BLaER1 treated with 17β-estradiol and CSF1 and Interleukin-3, amounts not matched to agents 10 nM and 100 nM (cell line): ENCODE results near the gene ZNF304.

Experiments used
- H3K27ac ChIP-seq, 11 experiments: shearing (Covaris generic); formaldehyde crosslinking; 2 replicates each; pipeline ENCODE4 v1.8.1; 2022
- H3K27me3 ChIP-seq, 11 experiments: shearing (Covaris generic); formaldehyde crosslinking; 2 replicates each; pipeline ENCODE4 v1.8.1; 2022
- H3K36me3 ChIP-seq, 11 experiments: shearing (Covaris generic); formaldehyde crosslinking; 2 replicates each; pipeline ENCODE4 v1.8.1; 2022
- H3K4me1 ChIP-seq, 10 experiments: shearing (Covaris generic); formaldehyde crosslinking; 2 replicates each; pipeline ENCODE4 v1.8.1; 2022
- H3K4me2 ChIP-seq, 11 experiments: shearing (Covaris generic); formaldehyde crosslinking; 2 replicates each; pipeline ENCODE4 v1.8.1; 2022
- H3K4me3 ChIP-seq, 10 experiments: shearing (Covaris generic); formaldehyde crosslinking; 2 replicates each; pipeline ENCODE4 v1.8.1; 2022
- H3K9ac ChIP-seq, 11 experiments: shearing (Covaris generic); formaldehyde crosslinking; 2 replicates each; pipeline ENCODE4 v1.8.1; 2022
- H3K9me3 ChIP-seq, 11 experiments: shearing (Covaris generic); formaldehyde crosslinking; replicated peaks in 1 of 11; 2 replicates each; pipeline ENCODE4 v1.8.1; 2022
- H4K20me1 ChIP-seq, 11 experiments: shearing (Covaris generic); formaldehyde crosslinking; 2 replicates each; pipeline ENCODE4 v1.8.1; 2022
- Cebpa-rat ChIP-seq, 11 experiments: shearing (Covaris generic); IDR thresholded peaks; 2 replicates each; pipeline ENCODE4 v1.8.1; 2022

The ZNF304 gene

GRCh38 chr19:57342582-57342981, 8.5 kb upstream of the ZNF304 start:
- no peaks in the 10 kb centered on the region for H3K9me3 ChIP-seq
- no peak overlapping the region for H3K9ac ChIP-seq
- no peak for TF ChIP-seq Cebpa-rat (IDR thresholded peaks at IDR 0.05)
- no peaks in the 10 kb centered on the region for H4K20me1 ChIP-seq
- H3K4me2 ChIP-seq = no peak overlapping the region
- H3K27me3 ChIP-seq = no peaks in the 10 kb centered on the region
- no peak overlapping the region for H3K4me3 ChIP-seq
- no peaks in the 10 kb centered on the region for H3K36me3 ChIP-seq
- H3K27ac ChIP-seq = no peak overlapping the region
- H3K4me1 ChIP-seq = peaks cover 0 to 11% (median 9%) of the 10 kb centered on the region in 10 experiments; a peak in 11 of 20 replicates

- peaks cover 14 to 23% (median 20%) of the 10 kb centered on the region in 10 experiments for H3K4me1 ChIP-seq
- no peak for TF ChIP-seq Cebpa-rat (IDR thresholded peaks at IDR 0.05)
- H4K20me1 ChIP-seq = peaks cover 0 to 8% (median 0%) of the 10 kb centered on the region in 11 experiments; a peak in 3 of 22 replicates
- H3K36me3 ChIP-seq = peaks cover 3 to 8% (median 5%) of the 10 kb centered on the region in 11 experiments; a peak in 14 of 22 replicates
- H3K4me2 ChIP-seq = no peak overlapping the region
- no peaks in the 10 kb centered on the region for H3K9me3 ChIP-seq
- no peaks in the 10 kb centered on the region for H3K27me3 ChIP-seq
- H3K27ac ChIP-seq = no peak overlapping the region
- no peak overlapping the region for H3K9ac ChIP-seq
- H3K4me3 ChIP-seq = no peak overlapping the region
These were observed 2.9 kb upstream of the ZNF304 start for GRCh38 chr19:57348136-57348535.

GRCh38 chr19:57351867-57352266, 796 bp downstream of the ZNF304 start:
- H3K36me3 ChIP-seq = peaks cover 37 to 44% (median 42%) of the 10 kb centered on the region in 11 experiments
- no peaks in the 10 kb centered on the region for H3K9me3 ChIP-seq
- H3K4me1 ChIP-seq = peaks cover 20 to 28% (median 25%) of the 10 kb centered on the region in 10 experiments
- H3K27ac ChIP-seq = peak overlapping the region; percentile 67 to 81 (median 75); a peak in 21 of 22 replicates
- TF ChIP-seq Cebpa-rat (IDR thresholded peaks at IDR 0.05) = no peak
- peak overlapping the region; percentile 83 to 94 (median 90) for H3K9ac ChIP-seq
- peak overlapping the region; percentile 90 to 99 (median 98) for H3K4me2 ChIP-seq
- H3K4me3 ChIP-seq = peak overlapping the region; percentile 82 to 98 (median 92)
- H4K20me1 ChIP-seq = peaks cover 0 to 36% (median 0%) of the 10 kb centered on the region in 11 experiments; a peak in 6 of 22 replicates
- H3K27me3 ChIP-seq = no peaks in the 10 kb centered on the region

GRCh38 chr19:57355916-57356315, 4.8 kb downstream of the ZNF304 start:
- H3K4me3 ChIP-seq = no peak overlapping the region
- H3K4me2 ChIP-seq = no peak overlapping the region
- H3K27me3 ChIP-seq = no peaks in the 10 kb centered on the region
- H3K9me3 ChIP-seq = no peaks in the 10 kb centered on the region
- peaks cover 15 to 22% (median 20%) of the 10 kb centered on the region in 10 experiments for H3K4me1 ChIP-seq
- H3K9ac ChIP-seq = no peak overlapping the region
- TF ChIP-seq Cebpa-rat (IDR thresholded peaks at IDR 0.05) = no peak
- no peak overlapping the region for H3K27ac ChIP-seq
- H3K36me3 ChIP-seq = peaks cover 63 to 76% (median 70%) of the 10 kb centered on the region in 11 experiments
- H4K20me1 ChIP-seq = peaks cover 0 to 46% (median 0%) of the 10 kb centered on the region in 11 experiments; a peak in 6 of 22 replicates

GRCh38 chr19:57357406-57357805, 6.3 kb downstream of the ZNF304 start:
- Histone ChIP-seq H3K4me3 (no peak overlapping the region), H3K4me2 (no peak overlapping the region), H3K27ac (no peak overlapping the region), H3K36me3 (peaks cover 63 to 76% (median 70%) of the 10 kb centered on the region in 11 experiments), H3K9me3 (no peaks in the 10 kb centered on the region), H4K20me1 (peaks cover 0 to 42% (median 0%) of the 10 kb centered on the region in 11 experiments; a peak in 6 of 22 replicates), H3K4me1 (peaks cover 9 to 14% (median 13%) of the 10 kb centered on the region in 10 experiments), H3K9ac (no peak overlapping the region), H3K27me3 (no peaks in the 10 kb centered on the region)
- no peak for TF ChIP-seq Cebpa-rat (IDR thresholded peaks at IDR 0.05)

- Histone ChIP-seq H3K36me3 (peaks cover 49 to 59% (median 54%) of the 10 kb centered on the region in 11 experiments), H3K4me1 (peaks cover 6 to 11% (median 9%) of the 10 kb centered on the region in 10 experiments), H3K4me2 (no peak overlapping the region), H3K9me3 (no peaks in the 10 kb centered on the region), H4K20me1 (peaks cover 0 to 27% (median 0%) of the 10 kb centered on the region in 11 experiments; a peak in 6 of 22 replicates), H3K27ac (no peak overlapping the region), H3K4me3 (no peak overlapping the region), H3K27me3 (no peaks in the 10 kb centered on the region), H3K9ac (no peak overlapping the region)
- TF ChIP-seq Cebpa-rat (IDR thresholded peaks at IDR 0.05) = no peak
These were observed 8.2 kb downstream of the ZNF304 start for GRCh38 chr19:57359300-57359699.

GRCh38 chr19:57362419-57362818, 11.3 kb downstream of the ZNF304 start:
- H3K4me3 ChIP-seq = peak overlapping the region; percentile 81 to 93 (median 85); a peak in 17 of 20 replicates
- peaks cover 0 to 14% (median under 1%) of the 10 kb centered on the region in 11 experiments; a peak in 4 of 22 replicates for H4K20me1 ChIP-seq
- H3K9ac ChIP-seq = peak overlapping the region in 8 of 11 experiments; percentile 73 to 88 (median 83); a peak in 11 of 22 replicates
- no peaks in the 10 kb centered on the region for H3K27me3 ChIP-seq
- no peaks in the 10 kb centered on the region for H3K9me3 ChIP-seq
- H3K27ac ChIP-seq = peak overlapping the region; percentile 59 to 88 (median 76)
- TF ChIP-seq Cebpa-rat (IDR thresholded peaks at IDR 0.05) = no peak
- peaks cover 22 to 45% (median 29%) of the 10 kb centered on the region in 11 experiments for H3K36me3 ChIP-seq
- peaks cover 11 to 17% (median 15%) of the 10 kb centered on the region in 10 experiments for H3K4me1 ChIP-seq
- peak overlapping the region; percentile 60 to 91 (median 78) for H3K4me2 ChIP-seq

- TF ChIP-seq Cebpa-rat (IDR thresholded peaks at IDR 0.05) = 0 out of 22 replicates have a peak, but pooled peaks of 3 of the 11 experiments have one; percentile 14 to 43 (median 23)
- Histone ChIP-seq H3K27ac (peak within 1 kb of the TSS; percentile 67 to 88 (median 79)), H3K36me3 (peaks cover 16 to 45% (median 29%) of the 10 kb centered on the region in 11 experiments), H3K9me3 (no peaks in the 10 kb centered on the region), H3K27me3 (no peaks in the 10 kb centered on the region), H3K4me1 (peaks cover 11 to 17% (median 15%) of the 10 kb centered on the region in 10 experiments), H4K20me1 (peaks cover 0 to 19% (median 3%) of the 10 kb centered on the region in 11 experiments; a peak in 4 of 22 replicates), H3K4me3 (peak within 1 kb of the TSS; percentile 81 to 93 (median 85)), H3K4me2 (peak within 1 kb of the TSS; percentile 89 to 98 (median 96)), H3K9ac (peak within 1 kb of the TSS; percentile 78 to 96 (median 87))
These were observed 12.1 kb downstream of the ZNF304 start, which contains the start of the genes TRAPPC2B and ZNF547 for GRCh38 chr19:57362997-57363687. TRAPPC2B (plus strand) TSS chr19:57363551; CDS start chr19:57364834, 1,283 bp downstream. ZNF547 (plus strand) TSS chr19:57363551; CDS start chr19:57368556, 5,005 bp downstream.

GRCh38 chr19:57363688-57364181, 12.7 kb downstream of the ZNF304 start:
- Histone ChIP-seq H4K20me1 (peaks cover 0 to 19% (median 3%) of the 10 kb centered on the region in 11 experiments; a peak in 4 of 22 replicates), H3K36me3 (peaks cover 14 to 45% (median 28%) of the 10 kb centered on the region in 11 experiments), H3K4me3 (peak overlapping the region; percentile 81 to 93 (median 85)), H3K27ac (peak overlapping the region; percentile 67 to 88 (median 79)), H3K9ac (peak overlapping the region; percentile 78 to 96 (median 87)), H3K9me3 (no peaks in the 10 kb centered on the region), H3K4me1 (peaks cover 11 to 17% (median 15%) of the 10 kb centered on the region in 10 experiments), H3K4me2 (peak overlapping the region; percentile 89 to 98 (median 96)), H3K27me3 (no peaks in the 10 kb centered on the region)
- TF ChIP-seq Cebpa-rat (IDR thresholded peaks at IDR 0.05) = no peak
